MCF 10A (cell line): ENCODE results near the gene B4GALT7. TPM values are rescaled to one million over a fixed set of nuclear protein-coding genes. Genes with fewer than 3 reads are reported as not detected.
"Not testable (repeated sequence)": the region's sequence is repeated elsewhere in the genome, so short reads cannot be mapped to it uniquely, and the experiment has no call there.

ENCODE experiments used
- BruUV-seq: library from RNA; stranded (reverse); fragments of 400-500 nt; replicated peaks from 2 replicates; lab custom pipeline; 2021; lab: Mats Ljungman, UMichigan
- CTCF ChIA-PET: fragments of 300-600 bp; sonication (Branson Sonifier 250); formaldehyde crosslinking; extraction: SDS; loops from one replicate; lab custom pipeline; 2021; ENCODE audit warnings: antibody characterized with exemption, inconsistent platforms; lab: Yijun Ruan, JAX
- POLR2A ChIA-PET: fragments of 300-600, 350-650 bp; sonication (Branson Sonifier 250); formaldehyde crosslinking; extraction: SDS; loops from one replicate; lab custom pipeline; 2020; ENCODE audit warnings: antibody characterized with exemption, inconsistent platforms; lab: Yijun Ruan, JAX
- DNase-seq: peaks from one replicate; pipeline ENCODE4 v3.0.0-alpha.2; 2018; ENCODE audit not compliant: unreplicated experiment
- H3K27ac Mint-ChIP-seq: one replicate; pipeline ENCODE4 v1.8.0; 2022; ENCODE audit warnings: mild to moderate bottlenecking, low read depth, mixed read lengths; ENCODE audit not compliant: unreplicated experiment
- H3K27me3 Mint-ChIP-seq: one replicate; pipeline ENCODE4 v1.8.0; 2022; ENCODE audit warnings: mixed read lengths; ENCODE audit not compliant: insufficient read depth, unreplicated experiment
- H3K36me3 Mint-ChIP-seq: one replicate; pipeline ENCODE4 v1.8.0; 2022; ENCODE audit warnings: mild to moderate bottlenecking, moderate library complexity, mixed read lengths; ENCODE audit not compliant: insufficient read depth, unreplicated experiment
- H3K4me1 Mint-ChIP-seq: one replicate; pipeline ENCODE4 v1.8.0; 2022; ENCODE audit warnings: mixed read lengths; ENCODE audit not compliant: insufficient read depth, unreplicated experiment
- H3K4me3 Mint-ChIP-seq: one replicate; pipeline ENCODE4 v1.8.0; 2022; ENCODE audit warnings: mild to moderate bottlenecking, moderate library complexity, mixed read lengths; ENCODE audit not compliant: unreplicated experiment
- H3K9me3 Mint-ChIP-seq: one replicate; pipeline ENCODE4 v1.8.0; 2022; ENCODE audit warnings: mixed read lengths; ENCODE audit not compliant: unreplicated experiment
- CTCF ChIP-seq: fragments of 200-600 bp; IDR thresholded peaks from one replicate; pipeline ENCODE4 v1.8.0; 2022; ENCODE audit warnings: antibody characterized with exemption, mild to moderate bottlenecking; ENCODE audit not compliant: unreplicated experiment
- intact Hi-C: fragments of 100-400 bp; cut with micrococcal nuclease; formaldehyde crosslinking; loops from 2 replicates; pipeline ENCODE4 v1.14.1; 2022
- total RNA-seq: library from RNA; stranded (reverse); gene quantifications from 2 replicates; pipeline ENCODE4 v1.2.3, GENCODE V29; 2022

B4GALT7 gene
- total RNA-seq, 1 experiment from 2014 or later = 38.8 TPM

- intact Hi-C loops = no loop called here
- BruUV-seq = no TSS peak
- TF ChIP-seq CTCF = no peak
- no peak for DNase-seq
- POLR2A ChIA-PET = interaction anchor here (1.4 to 5.8 kb wide), 2 partner anchors 9 to 12 kb away, joined by 6 to 29 read pairs; partner anchors contain the start of gene B4GALT7
- Mint-ChIP-seq H3K9me3 (no peaks in the 10 kb centered on the region), H3K4me1 (no peaks in the 10 kb centered on the region), H3K27ac (no peak overlapping the region), H3K4me3 (no peak overlapping the region), H3K27me3 (no peaks in the 10 kb centered on the region), H3K36me3 (peaks cover 26% of the 10 kb centered on the region)
- CTCF ChIA-PET = no interaction called here
Observed at GRCh38 chr5:177611446-177612214, 11.7 kb downstream of the B4GALT7 start.

GRCh38 chr5:177612215-177612673, 12.3 kb downstream of the B4GALT7 start:
- BruUV-seq = no TSS peak
- Mint-ChIP-seq H3K36me3 (peaks cover 29% of the 10 kb centered on the region), H3K27ac (no peak overlapping the region), H3K9me3 (no peaks in the 10 kb centered on the region), H3K4me1 (no peaks in the 10 kb centered on the region), H3K27me3 (no peaks in the 10 kb centered on the region), H3K4me3 (no peak overlapping the region)
- intact Hi-C loops = no loop called here
- ChIA-PET POLR2A (interaction anchor here (1.4 to 5.8 kb wide), 2 partner anchors 9 to 13 kb away, joined by 6 to 29 read pairs; partner anchors contain the start of gene B4GALT7), CTCF (no interaction called here)
- no peak for TF ChIP-seq CTCF
- no peak for DNase-seq

DNA sequence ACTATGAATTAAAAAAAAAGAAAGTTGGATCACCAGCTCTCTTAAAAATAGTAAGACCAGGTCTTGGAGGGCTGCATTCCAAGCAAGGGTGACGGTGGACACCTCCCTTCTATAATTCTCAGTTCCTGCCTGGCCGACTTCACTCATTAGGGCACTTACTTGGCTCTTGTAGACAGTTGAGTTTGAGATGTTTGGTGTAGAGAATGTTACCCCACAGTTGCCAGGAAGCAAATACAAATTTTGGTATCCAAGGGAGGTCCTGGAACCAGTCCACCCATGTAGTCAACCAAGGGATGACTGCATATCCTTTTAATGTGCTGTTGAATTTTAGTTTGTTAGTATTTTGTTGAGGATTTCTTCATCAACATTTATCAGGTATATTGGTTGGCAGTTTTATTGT, 20.6 kb downstream of the B4GALT7 start:
- TF ChIP-seq CTCF = no peak
- ChIA-PET POLR2A (no interaction called here), CTCF (interaction anchor here (2.7 kb wide), 1 partner anchor 13 kb away, joined by 22 read pairs; no protein-coding TSS in a partner anchor)
- BruUV-seq = no TSS peak
- H3K36me3 Mint-ChIP-seq = peaks cover 29% of the 10 kb centered on the region
- H3K4me3 Mint-ChIP-seq = no peak overlapping the region
- intact Hi-C loops = loop anchor here (5.0 kb wide), 1 partner anchor 552 kb away; no protein-coding TSS in a partner anchor
- DNase-seq = no peak
- H3K9me3 Mint-ChIP-seq = peaks cover 7% of the 10 kb centered on the region
- H3K4me1 Mint-ChIP-seq = no peaks in the 10 kb centered on the region
- no peak overlapping the region for H3K27ac Mint-ChIP-seq
- no peaks in the 10 kb centered on the region for H3K27me3 Mint-ChIP-seq

DNA sequence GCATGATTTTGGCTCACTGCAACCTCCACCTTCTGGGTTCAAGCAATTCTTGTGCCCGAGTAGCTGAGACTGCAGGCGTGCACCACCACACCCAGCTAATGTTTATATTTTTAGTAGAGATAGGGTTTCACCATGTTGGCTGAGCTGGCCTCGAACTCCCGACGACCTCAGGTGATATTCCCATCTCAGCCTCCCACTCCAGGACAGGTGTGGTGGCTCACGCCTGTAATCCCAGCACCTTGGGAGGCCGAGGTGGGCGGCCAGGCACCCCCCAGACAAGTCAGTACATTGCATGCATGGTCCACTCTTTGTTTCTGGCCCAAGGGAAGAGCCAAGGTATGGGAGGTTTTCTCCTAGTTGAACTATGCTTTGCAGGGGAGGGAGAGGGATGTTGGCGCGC, 24.2 kb downstream of the B4GALT7 start:
- POLR2A ChIA-PET, CTCF ChIA-PET, DNase-seq, H3K4me3 Mint-ChIP-seq, H3K4me1 Mint-ChIP-seq, H3K27ac Mint-ChIP-seq, H3K36me3 Mint-ChIP-seq, H3K27me3 Mint-ChIP-seq, H3K9me3 Mint-ChIP-seq, BruUV-seq: not testable (repeated sequence)
- intact Hi-C loops = loop anchor here (5.0 kb wide), 1 partner anchor 548 kb away; no protein-coding TSS in a partner anchor

- intact Hi-C loops, H3K9me3 Mint-ChIP-seq, H3K27ac Mint-ChIP-seq, H3K4me1 Mint-ChIP-seq, BruUV-seq, H3K27me3 Mint-ChIP-seq, H3K36me3 Mint-ChIP-seq, H3K4me3 Mint-ChIP-seq, POLR2A ChIA-PET, DNase-seq, CTCF ChIA-PET: not testable (repeated sequence)
Observed at GRCh38 chr5:177630186-177630585, 30.3 kb downstream of the B4GALT7 start.

DNA sequence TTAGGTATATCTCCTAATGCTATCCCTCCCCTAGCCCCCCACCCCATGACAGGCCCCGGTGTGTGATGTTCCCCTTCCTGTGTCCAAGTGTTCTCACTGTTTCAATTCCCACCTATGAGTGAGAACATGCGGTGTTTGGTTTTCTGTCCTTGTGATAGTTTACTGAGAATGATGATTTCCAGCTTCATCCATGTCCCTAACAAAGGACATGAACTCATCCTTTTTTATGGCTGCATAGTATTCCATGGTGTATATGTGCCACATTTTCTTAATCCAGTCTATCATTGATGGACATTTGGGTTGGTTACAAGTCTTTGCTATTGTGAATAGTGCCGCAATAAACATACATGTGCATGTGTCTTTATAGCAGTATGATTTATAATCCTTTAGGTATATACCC, 35.0 kb downstream of the B4GALT7 start:
- H3K27ac Mint-ChIP-seq, intact Hi-C loops, H3K4me1 Mint-ChIP-seq, BruUV-seq, H3K27me3 Mint-ChIP-seq, DNase-seq, CTCF ChIA-PET, H3K36me3 Mint-ChIP-seq, POLR2A ChIA-PET, H3K4me3 Mint-ChIP-seq: not testable (repeated sequence)
- H3K9me3 Mint-ChIP-seq = peaks cover 22% of the 10 kb centered on the region

GRCh38 chr5:177645462-177645861, 45.5 kb downstream of the B4GALT7 start:
- POLR2A ChIA-PET, H3K36me3 Mint-ChIP-seq, H3K9me3 Mint-ChIP-seq, H3K27me3 Mint-ChIP-seq, DNase-seq, H3K4me1 Mint-ChIP-seq, intact Hi-C loops, CTCF ChIA-PET, H3K4me3 Mint-ChIP-seq, H3K27ac Mint-ChIP-seq, BruUV-seq: not testable (repeated sequence)
